GM18870 (cell line): ENCODE measurements around the gene ADAMTS18.

Experiments used
- ATAC-seq: cut with Tn5 transposase; IDR thresholded peaks from one replicate; pipeline ENCODE4 v1.9.1; 2021; ENCODE audit warnings: moderate library complexity; ENCODE audit not compliant: unreplicated experiment

ADAMTS18 gene

GRCh38 chr16:77233799-77234519 lies 200.9 kb downstream of the ADAMTS18 start:
- no peak for ATAC-seq
